Measurements from ENCODE around the gene FKBP4. TPM values are rescaled to one million over a fixed set of nuclear protein-coding genes. Genes with fewer than 3 reads are reported as not detected.

Gene FKBP4
- total RNA-seq, 1 donor from 2014 or later, result 30.7 TPM

- no peak for DNase-seq (ENCODE audit: low read depth in 2 of 2)
Measured at GRCh38 chr12:2776129-2776806, 18.5 kb upstream of the FKBP4 start.

GRCh38 chr12:2779281-2779680 lies 15.5 kb upstream of the FKBP4 start:
- no peak for DNase-seq (ENCODE audit: low read depth in 2 of 2)

GRCh38 chr12:2783936-2784600 lies 10.7 kb upstream of the FKBP4 start:
- peak; percentile 11 to 52 for DNase-seq (ENCODE audit: low read depth in 2 of 2)

GRCh38 chr12:2785017-2785416 lies 9.8 kb upstream of the FKBP4 start:
- no peak for DNase-seq (ENCODE audit: low read depth in 2 of 2)

- no peak for DNase-seq (ENCODE audit: low read depth in 2 of 2)
Measured at GRCh38 chr12:2791089-2791488, 3.7 kb upstream of the FKBP4 start.

- no peak for DNase-seq (ENCODE audit: low read depth in 2 of 2)
Measured at GRCh38 chr12:2792671-2793500, 1.9 kb upstream of the FKBP4 start.

GRCh38 chr12:2793561-2793960 lies 1.2 kb upstream of the FKBP4 start:
- DNase-seq (ENCODE audit: low read depth in 2 of 2), result no peak

- no peak for DNase-seq (ENCODE audit: low read depth in 2 of 2)
Measured at GRCh38 chr12:2794191-2794735, 507 bp upstream of the FKBP4 start.

GRCh38 chr12:2795291-2796186 lies 769 bp downstream of the FKBP4 start:
- peak in 1 of 2 donors; percentile 66 for DNase-seq (ENCODE audit: low read depth in 2 of 2)

- DNase-seq (ENCODE audit: low read depth in 2 of 2), result peak in 1 of 2 donors; percentile 7
Measured at GRCh38 chr12:2796187-2796666, 1.5 kb downstream of the FKBP4 start.

GRCh38 chr12:2797721-2798418 lies 3.1 kb downstream of the FKBP4 start:
- DNase-seq (ENCODE audit: low read depth in 2 of 2), result peak in 1 of 2 donors; percentile 36

GRCh38 chr12:2800046-2800570 lies 5.3 kb downstream of the FKBP4 start:
- DNase-seq (ENCODE audit: low read depth in 2 of 2), result no peak

- DNase-seq (ENCODE audit: low read depth in 2 of 2), result no peak
Measured at GRCh38 chr12:2801044-2801783, 6.4 kb downstream of the FKBP4 start.

- no peak for DNase-seq (ENCODE audit: low read depth in 2 of 2)
Measured at GRCh38 chr12:2803635-2804392, 9.0 kb downstream of the FKBP4 start.

- peak in 1 of 2 donors; percentile 29 for DNase-seq (ENCODE audit: low read depth in 2 of 2)
Measured at GRCh38 chr12:2804393-2805142, 9.8 kb downstream of the FKBP4 start.

GRCh38 chr12:2805143-2805520 lies 10.4 kb downstream of the FKBP4 start:
- no peak for DNase-seq (ENCODE audit: low read depth in 2 of 2)

- DNase-seq (ENCODE audit: low read depth in 2 of 2), result no peak
Measured at GRCh38 chr12:2806700-2807099, 11.9 kb downstream of the FKBP4 start.

GRCh38 chr12:2811801-2812200 lies 17.0 kb downstream of the FKBP4 start:
- DNase-seq (ENCODE audit: low read depth in 2 of 2), result no peak
